Prostate gland (tissue), 2 donors: ENCODE measurements around the gene DUSP28.

Source experiments
- CTCF ChIP-seq, 4 experiments: fragments of 200-600 bp in 2 of 4; fragments of 450-650 bp in 2 of 4; sonication (generic) in 2 of 4; IDR thresholded peaks; 1 replicate in 3 of 4; 2 replicates in 1 of 4; pipeline ENCODE4 v1.5.1; 2016 to 2019; ENCODE audit warnings: antibody characterized with exemption in 4 of 4, mild to moderate bottlenecking in 2 of 4, moderate library complexity in 2 of 4
- POLR2A ChIP-seq: fragments of 450-650 bp; IDR thresholded peaks from one replicate; pipeline ENCODE4 v1.6.1; 2016; ENCODE audit warnings: antibody characterized with exemption, mild to moderate bottlenecking

GRCh38 chr2:240557101-240557751 is 2.9 kb upstream of the DUSP28 start:
- TF ChIP-seq CTCF (IDR thresholded peaks at IDR 0.05) = no peak
- no peak for TF ChIP-seq POLR2A
